ENCODE results near the gene SSH3.

DNA sequence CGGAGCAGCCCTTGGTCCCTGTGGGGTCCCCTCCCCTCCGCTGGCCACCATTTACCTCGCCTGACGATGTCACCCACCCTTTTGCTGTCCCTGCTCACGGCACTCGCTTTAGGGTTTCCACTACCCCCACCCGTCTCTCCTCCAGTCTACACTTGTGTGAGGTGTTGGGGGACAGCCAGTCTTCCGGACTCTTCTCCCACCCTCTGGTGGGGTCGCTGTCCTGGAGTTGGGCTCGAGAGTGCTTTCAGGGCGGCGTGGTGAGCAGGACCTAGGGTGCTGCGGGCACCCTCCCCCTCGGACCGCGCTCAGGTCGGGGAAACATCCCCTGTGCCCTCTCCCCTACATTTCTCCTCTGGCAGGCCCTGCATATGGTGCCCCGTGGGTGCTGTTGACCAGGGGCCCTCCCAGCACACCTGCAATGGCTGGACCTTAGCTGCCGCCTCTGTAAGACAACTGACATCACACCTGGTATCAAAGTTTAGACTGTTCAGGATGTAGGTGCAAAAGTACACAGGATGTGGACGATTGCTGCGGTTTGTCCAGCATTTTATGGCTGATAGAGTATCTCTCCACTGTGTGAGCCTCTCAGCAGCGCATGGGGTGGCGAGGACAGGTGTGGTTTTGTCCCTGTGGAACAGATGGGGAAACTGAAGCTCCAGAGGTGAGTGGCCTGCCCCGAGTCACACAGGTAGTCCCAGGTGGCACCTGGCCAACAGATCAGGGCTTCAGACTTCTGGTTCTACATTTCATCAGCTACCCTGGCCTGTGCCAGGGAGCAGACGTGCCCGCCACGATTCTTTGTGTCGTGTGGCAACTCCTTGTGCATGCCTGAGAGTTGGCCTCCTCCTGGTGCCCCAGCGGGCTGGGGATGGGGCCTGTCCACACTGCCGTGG is 35.9 kb upstream of the SSH3 start:
- TF ChIP-seq EGR1 (IDR thresholded peaks at IDR 0.05) (no peak), RAD21 (IDR thresholded peaks at IDR 0.05; ENCODE audit: low read depth) (no peak), EP300 (IDR thresholded peaks at IDR 0.05; ENCODE audit: borderline replicate concordance) (no peak), TAF1 (IDR thresholded peaks at IDR 0.05; ENCODE audit: low read depth) (no peak), YY1 (IDR thresholded peaks at IDR 0.05; ENCODE audit: low read depth) (no peak)
- TF ChIP-seq, protein P1, sequence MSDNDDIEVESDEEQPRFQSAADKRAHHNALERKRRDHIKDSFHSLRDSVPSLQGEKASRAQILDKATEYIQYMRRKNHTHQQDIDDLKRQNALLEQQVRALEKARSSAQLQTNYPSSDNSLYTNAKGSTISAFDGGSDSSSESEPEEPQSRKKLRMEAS (IDR thresholded peaks at IDR 0.05), result no peak
- TF ChIP-seq, protein P2, sequence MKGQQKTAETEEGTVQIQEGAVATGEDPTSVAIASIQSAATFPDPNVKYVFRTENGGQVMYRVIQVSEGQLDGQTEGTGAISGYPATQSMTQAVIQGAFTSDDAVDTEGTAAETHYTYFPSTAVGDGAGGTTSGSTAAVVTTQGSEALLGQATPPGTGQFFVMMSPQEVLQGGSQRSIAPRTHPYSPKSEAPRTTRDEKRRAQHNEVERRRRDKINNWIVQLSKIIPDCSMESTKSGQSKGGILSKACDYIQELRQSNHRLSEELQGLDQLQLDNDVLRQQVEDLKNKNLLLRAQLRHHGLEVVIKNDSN (IDR thresholded peaks at IDR 0.05), result no peak
